Keratinocyte (primary cell): Measurements from ENCODE around the gene GSTA5.

Source experiments
- EZH2 ChIP-seq: IDR thresholded peaks from one replicate; pipeline ENCODE4 v1.6.1; 2012; ENCODE audit warnings: inconsistent platforms, mild to moderate bottlenecking, low read length, moderate library complexity
- TF ChIP-seq, protein P1 (sequence below), 3 experiments: IDR thresholded peaks in 1 of 3; conservative IDR thresholded peaks in 1 of 3; optimal IDR thresholded peaks in 1 of 3; 2 replicates in 2 of 3; 3 replicates in 1 of 3; pipeline versions ENCODE3 to v1.5.1; 2011; ENCODE audit warnings: low read length in 3 of 3, mild to moderate bottlenecking in 3 of 3, moderate library complexity in 2 of 3, control low read depth in 1 of 3, inconsistent platforms in 1 of 3; ENCODE audit not compliant: insufficient read depth in 2 of 3; ENCODE audit errors: extremely low read depth in 1 of 3

DNA sequence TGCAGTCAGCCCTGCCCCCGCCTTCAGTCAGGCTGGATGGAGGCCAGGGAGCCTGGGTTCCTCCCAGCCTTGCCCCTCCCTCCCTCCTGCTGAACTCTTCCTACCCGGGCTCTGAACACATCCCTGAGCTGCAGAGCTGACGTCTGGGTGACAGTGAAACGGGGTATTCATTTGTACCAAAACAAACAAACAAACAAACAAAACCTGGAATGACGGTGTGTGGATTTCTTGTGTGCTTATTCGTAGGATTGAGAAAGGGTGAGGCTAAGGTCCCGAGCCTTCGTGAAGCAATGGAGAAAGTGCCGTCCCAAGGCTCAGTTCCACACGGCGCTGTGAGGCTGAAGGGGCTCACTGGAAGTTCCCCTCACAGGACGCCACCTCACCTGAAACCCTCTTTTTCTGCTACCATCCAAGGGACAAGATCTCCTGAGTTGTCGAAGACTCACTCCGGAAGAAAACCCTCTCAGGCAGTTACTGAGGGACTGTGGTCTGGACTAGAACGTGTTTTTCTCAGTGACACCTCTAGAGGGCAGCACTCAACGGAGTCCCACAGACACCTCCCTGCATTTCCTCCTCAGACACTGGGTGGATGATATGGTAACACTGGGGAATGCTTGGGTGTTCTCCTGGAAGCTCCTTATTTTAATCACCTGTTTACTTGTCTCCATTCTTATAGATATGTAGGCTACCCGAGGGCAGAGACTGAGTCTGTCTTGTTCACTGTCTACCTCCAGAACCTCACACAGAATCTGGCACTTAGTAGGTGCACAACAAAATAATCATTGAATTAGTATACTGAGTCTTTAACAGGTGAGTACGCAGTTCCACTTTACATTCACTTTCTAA, 41.6 kb upstream of the GSTA5 start:
- TF ChIP-seq, protein P1, sequence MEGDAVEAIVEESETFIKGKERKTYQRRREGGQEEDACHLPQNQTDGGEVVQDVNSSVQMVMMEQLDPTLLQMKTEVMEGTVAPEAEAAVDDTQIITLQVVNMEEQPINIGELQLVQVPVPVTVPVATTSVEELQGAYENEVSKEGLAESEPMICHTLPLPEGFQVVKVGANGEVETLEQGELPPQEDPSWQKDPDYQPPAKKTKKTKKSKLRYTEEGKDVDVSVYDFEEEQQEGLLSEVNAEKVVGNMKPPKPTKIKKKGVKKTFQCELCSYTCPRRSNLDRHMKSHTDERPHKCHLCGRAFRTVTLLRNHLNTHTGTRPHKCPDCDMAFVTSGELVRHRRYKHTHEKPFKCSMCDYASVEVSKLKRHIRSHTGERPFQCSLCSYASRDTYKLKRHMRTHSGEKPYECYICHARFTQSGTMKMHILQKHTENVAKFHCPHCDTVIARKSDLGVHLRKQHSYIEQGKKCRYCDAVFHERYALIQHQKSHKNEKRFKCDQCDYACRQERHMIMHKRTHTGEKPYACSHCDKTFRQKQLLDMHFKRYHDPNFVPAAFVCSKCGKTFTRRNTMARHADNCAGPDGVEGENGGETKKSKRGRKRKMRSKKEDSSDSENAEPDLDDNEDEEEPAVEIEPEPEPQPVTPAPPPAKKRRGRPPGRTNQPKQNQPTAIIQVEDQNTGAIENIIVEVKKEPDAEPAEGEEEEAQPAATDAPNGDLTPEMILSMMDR (optimal IDR thresholded peaks at IDR 0.05 in 1 of 3, IDR thresholded peaks at IDR 0.05 in 1 of 3, conservative IDR thresholded peaks at IDR 0.05 in 1 of 3; ENCODE audit: extremely low read depth in 1 of 3, insufficient read depth in 2 of 3, low read length in 3 of 3) = peak; percentile 80 to 92 (median 82)
- no peak for TF ChIP-seq EZH2
